OCI-LY7 (cell line): ENCODE measurements around the gene NELL1.

Experiments used
- CTCF ChIP-seq: fragments of 200-600 bp; sonication (generic); conservative IDR thresholded peaks from 2 replicates; pipeline ENCODE4 v1.5.1; 2014; ENCODE audit warnings: mild to moderate bottlenecking, antibody characterized with exemption, low read length, moderate library complexity, mixed read lengths
- EZH2phosphoT487 ChIP-seq: fragments of 200-600 bp; sonication (generic); IDR thresholded peaks from 2 replicates; pipeline ENCODE4 v1.6.1; 2018; ENCODE audit warnings: low read depth, borderline replicate concordance, mild to moderate bottlenecking, mixed run types, antibody characterized with exemption, low read length, moderate library complexity, mixed read lengths

GRCh38 chr11:21614961-21615360 lies 945.6 kb downstream of the NELL1 start:
- TF ChIP-seq CTCF, result no peak
- no peak for TF ChIP-seq EZH2phosphoT487
